GM10248 (cell line): ENCODE data around the gene AMER2.

Experiments
- CTCF ChIA-PET: fragments of 300-600 bp; sonication (Branson Sonifier 250); formaldehyde crosslinking; extraction: SDS; loops from one replicate; lab custom pipeline; 2021; ENCODE audit warnings: antibody characterized with exemption; lab: Yijun Ruan, JAX
- POLR2A ChIA-PET: fragments of 350-650 bp; sonication (Branson Sonifier 250); formaldehyde crosslinking; extraction: SDS; loops from one replicate; lab custom pipeline; 2020; ENCODE audit warnings: antibody characterized with exemption; lab: Yijun Ruan, JAX
- DNase-seq: peaks from one replicate; pipeline ENCODE4 v3.0.0; 2012; ENCODE audit errors: extremely low spot score
- CTCF ChIP-seq: IDR thresholded peaks from 2 replicates; pipeline ENCODE4 v1.5.1; 2012; ENCODE audit warnings: mild to moderate bottlenecking, low read depth; ENCODE audit errors: extremely low read depth, missing control alignments, control extremely low read depth

AMER2 gene

GRCh38 chr13:25153736-25154135, 18.4 kb downstream of the AMER2 start:
- ChIA-PET CTCF (interaction anchor here (1.0 to 1.2 kb wide), 3 partner anchors 10 to 223 kb away, joined by 3 to 5 read pairs (median 4); no protein-coding TSS in a partner anchor), POLR2A (no interaction called here)
- TF ChIP-seq CTCF, result no peak
- DNase-seq, result no peak

GRCh38 chr13:25151626-25152195, 20.4 kb downstream of the AMER2 start:
- TF ChIP-seq CTCF, result no peak
- POLR2A ChIA-PET, result no interaction called here
- DNase-seq, result no peak
- CTCF ChIA-PET, result interaction anchor here (1.0 to 1.3 kb wide), 2 partner anchors 28 to 157 kb away, joined by 3 read pairs; no protein-coding TSS in a partner anchor

- ChIA-PET CTCF (interaction anchor here (2.4 kb wide), 1 partner anchor 36 kb away, joined by 10 read pairs; no protein-coding TSS in a partner anchor), POLR2A (no interaction called here)
- no peak for TF ChIP-seq CTCF
- DNase-seq, result no peak
Measured at GRCh38 chr13:25149711-25150110, 22.4 kb downstream of the AMER2 start.

- DNase-seq, result no peak
- CTCF ChIA-PET, result interaction anchor here (2.4 kb wide), 1 partner anchor 35 kb away, joined by 10 read pairs; no protein-coding TSS in a partner anchor
- POLR2A ChIA-PET, result no interaction called here
- no peak for TF ChIP-seq CTCF
Measured at GRCh38 chr13:25148402-25148771, 23.7 kb downstream of the AMER2 start.

- CTCF ChIA-PET, result no interaction called here
- no peak for TF ChIP-seq CTCF
Measured at GRCh38 chr13:25147638-25148401, 24.3 kb downstream of the AMER2 start.

GRCh38 chr13:25143706-25144105, 28.4 kb downstream of the AMER2 start:
- no peak for TF ChIP-seq CTCF
- ChIA-PET CTCF (interaction anchor here (0.8 to 1.5 kb wide), 4 partner anchors 10 to 53 kb away, joined by 3 to 5 read pairs (median 3); no protein-coding TSS in a partner anchor), POLR2A (no interaction called here)
- DNase-seq, result no peak

More at GRCh38 chr13:25147638-25148401, 24.3 kb downstream of the AMER2 start:
- no peak for DNase-seq
- POLR2A ChIA-PET, result interaction anchor here (0.7 kb wide), 1 partner anchor 13 kb away, joined by 8 read pairs; no protein-coding TSS in a partner anchor
